ENCODE results near the gene WNT1.

- TF ChIP-seq POLR2A (IDR thresholded peaks at IDR 0.05): no peak
- no peak for TF ChIP-seq CTCF (IDR thresholded peaks at IDR 0.05)
- no peak for TF ChIP-seq EP300 (IDR thresholded peaks at IDR 0.05)
- no peak for TF ChIP-seq POLR2AphosphoS5 (IDR thresholded peaks at IDR 0.05)
These were observed 1.7 kb downstream of the WNT1 start for GRCh38 chr12:48979602-48980388.
